ENCODE data around the gene SH3RF3.
A peak's percentile ranks its signal among the peaks of the same experiment; 100 is the strongest.

SH3RF3 gene

DNA sequence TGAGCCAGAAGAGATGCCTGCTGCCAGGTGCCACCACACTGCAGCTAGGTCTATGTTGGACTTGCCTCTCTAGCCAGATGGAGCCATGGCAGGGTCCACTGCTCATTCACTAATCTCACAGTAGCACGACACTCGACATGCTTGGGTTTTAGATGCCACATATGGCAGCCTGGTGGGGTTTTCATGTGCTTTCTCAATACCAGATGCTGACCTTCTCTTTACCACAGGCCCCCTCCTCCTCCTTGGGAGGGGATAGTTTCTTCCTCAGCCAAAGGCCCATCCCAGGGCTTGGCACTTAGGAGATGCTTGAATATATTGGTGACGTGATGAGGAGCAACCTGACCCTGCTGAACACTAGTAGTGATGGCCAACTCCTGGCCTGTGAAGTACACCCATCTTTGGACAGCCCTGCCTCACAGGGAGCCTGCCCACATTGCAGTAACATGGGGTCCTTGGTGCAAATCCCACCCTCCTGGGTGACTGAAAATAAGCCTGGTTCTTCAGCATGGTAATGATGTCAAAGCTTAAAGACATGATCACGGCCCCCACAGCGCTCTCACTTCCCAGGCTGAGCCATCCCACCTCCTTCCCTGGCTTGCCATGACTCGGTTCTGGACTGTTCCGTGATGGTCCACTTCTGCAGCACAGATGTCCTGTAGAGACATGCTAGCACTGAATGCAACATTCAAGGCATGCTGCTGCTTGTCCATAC, 227.5 kb downstream of the SH3RF3 start:
- DNase-seq, result no peak

DNA sequence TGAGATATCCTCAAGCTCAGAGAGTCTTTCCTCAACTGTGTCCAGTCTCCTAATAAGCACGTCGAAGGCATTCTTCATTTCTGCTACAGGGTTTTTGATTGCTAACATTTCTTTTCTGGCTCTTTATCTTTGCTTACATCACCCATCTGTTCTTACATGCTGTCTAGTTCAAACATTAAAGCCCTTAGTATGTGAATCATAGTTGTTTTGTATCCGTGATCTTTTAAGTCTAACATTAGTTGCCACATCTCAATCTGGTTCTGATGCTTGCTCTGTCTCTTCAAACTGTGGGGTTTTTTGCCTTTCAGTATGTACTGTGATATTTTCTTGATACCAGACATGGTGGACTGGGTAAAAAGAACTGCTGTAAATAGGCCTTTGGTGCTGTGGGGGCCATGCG, 235.2 kb downstream of the SH3RF3 start:
- DNase-seq, result no peak

DNA sequence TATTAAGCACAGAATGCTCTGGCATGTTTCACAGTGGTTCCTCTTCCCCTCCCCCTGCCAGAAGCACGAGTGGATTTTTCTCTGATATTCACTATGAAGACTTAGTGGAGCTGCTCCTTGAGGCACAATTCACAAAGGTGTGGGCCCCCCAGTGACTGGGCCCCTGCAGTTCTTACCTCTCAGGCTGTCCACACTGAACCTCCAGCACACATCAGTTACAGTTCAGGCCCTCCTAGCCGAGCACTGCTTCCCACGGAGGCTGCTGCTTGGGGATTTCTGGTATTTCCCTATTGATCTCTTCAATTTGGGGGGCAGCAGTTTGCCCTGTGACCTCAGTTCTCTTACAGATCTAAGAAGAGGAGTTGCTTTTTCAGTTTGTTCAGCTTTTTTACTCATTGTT, 236.1 kb downstream of the SH3RF3 start:
- no peak for DNase-seq

DNA sequence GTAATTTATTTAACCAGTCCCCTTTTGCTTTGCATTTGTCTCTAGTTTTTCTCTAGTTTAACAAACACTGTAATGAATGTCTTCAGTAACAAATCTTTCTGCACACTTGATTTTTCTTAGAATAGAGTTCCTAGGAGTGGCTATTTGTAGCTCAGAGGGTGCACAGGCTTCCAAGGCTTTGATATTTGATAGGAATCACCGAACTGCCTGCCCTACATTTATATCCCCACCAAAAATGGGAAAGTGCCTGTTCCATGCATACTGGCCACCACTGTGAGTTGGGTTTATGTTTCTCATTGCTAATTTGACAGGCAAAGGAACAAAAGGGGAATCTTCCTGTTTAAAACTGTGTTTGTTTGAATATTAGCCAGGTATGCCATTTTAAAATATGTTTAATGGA, 238.7 kb downstream of the SH3RF3 start:
- no peak for DNase-seq

DNA sequence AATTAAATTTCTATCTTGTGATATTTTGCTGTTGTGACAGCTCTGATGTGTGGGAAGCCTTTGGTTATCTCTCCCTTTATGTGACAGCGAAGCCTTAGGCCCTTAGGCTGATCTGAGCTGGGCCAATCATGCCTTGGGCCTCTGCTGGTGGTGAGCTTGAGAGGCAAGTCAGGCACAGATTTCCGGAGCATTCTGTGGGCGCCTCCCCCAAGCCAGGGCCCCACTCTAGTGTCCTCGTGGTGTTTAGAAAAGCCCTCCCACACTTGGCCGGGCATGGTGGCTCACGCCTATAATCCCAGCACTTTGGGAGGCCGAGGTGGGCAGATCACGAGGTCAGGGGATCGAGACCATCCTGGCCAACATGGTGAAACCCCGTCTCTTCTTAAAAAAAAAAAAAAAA, 239.8 kb downstream of the SH3RF3 start:
- no peak for DNase-seq

DNA sequence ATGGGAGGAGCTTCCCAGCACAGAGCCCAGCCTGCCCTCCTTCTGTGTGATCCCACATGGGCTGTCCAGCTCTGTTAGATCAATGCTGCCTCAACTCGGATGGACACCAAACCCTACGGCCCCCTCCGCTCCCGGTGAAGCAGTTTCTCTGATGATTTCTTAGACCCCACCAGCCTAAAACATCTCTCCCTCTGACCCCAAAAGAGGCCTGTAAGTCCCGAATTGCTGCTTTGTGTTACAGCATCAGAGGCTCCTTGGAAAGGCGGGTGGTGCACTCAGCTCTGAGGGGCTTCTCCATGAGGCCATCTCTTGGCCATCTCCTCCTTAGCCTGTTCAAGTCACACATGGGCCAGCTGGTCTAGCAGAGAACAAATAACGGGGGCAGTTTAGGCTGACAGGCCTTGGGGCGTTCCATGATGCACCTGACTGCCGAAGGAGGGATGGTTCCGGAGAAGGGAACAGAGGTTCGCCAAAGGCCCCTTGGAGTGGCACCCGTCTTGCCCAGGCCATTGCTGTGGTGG, 240.7 kb downstream of the SH3RF3 start:
- DNase-seq, result no peak

DNA sequence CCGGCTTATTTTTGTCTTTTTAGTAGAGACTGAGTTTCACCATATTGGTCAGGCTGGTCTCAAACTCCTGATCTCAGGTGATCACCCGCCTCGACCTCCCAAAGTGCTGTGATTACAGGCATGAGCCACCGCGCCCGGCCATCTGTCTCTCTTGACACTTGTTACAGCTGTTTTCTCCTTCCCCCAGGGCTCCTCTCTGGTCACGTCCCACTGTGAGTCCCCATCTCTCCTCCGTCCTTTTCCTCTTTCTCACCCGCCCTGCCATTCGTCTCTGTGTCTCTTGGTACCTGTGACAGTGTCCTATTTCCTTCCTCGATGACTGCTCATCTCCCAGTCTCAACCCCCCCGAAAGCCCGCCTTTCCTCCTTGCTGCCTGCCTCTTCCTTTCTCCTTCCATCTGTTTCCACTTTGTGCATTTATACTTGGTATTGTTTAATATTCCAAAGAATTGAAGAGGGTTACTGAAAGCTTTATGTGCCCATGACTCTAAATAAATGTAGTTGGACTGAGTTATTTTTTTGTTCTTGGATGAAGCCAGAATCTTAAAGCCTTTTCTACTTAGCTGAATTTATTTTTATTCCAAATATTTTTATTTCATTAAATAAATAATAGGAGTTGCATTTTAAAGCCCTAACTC, 241.5 kb downstream of the SH3RF3 start:
- DNase-seq, result no peak

DNA sequence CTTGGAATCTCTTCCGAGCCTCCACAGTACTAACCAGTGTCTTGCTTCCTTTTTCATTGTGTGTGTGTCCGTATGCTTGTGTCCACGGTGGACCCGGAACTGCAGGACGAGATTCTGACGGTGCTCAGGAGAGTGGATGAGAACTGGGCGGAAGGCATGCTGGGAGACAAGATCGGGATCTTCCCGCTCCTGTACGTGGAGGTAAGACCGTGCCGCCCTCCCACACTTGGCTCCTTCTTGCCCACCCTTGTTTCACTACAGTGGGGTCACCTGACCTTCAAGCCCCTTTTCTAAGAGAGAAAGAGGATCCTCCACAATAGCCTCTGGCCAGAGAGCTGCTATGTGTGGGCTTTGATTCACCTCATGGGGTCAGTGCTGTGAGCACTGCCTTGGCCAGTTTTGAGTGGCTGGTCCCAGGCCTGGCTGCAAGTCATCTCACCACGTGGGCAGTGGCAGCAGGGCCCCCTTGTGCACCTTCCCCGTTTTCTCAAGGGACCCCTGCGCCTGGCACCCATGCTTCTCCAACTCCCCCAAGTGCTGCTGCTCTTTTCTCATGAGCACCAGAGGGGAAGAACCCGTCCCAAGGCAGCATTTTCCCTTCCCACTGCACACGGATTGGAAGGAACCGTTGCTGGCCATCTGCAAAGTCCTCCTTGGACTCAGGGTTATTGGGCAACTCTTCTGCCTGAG, 242.6 kb downstream of the SH3RF3 start:
- DNase-seq, result no peak

DNA sequence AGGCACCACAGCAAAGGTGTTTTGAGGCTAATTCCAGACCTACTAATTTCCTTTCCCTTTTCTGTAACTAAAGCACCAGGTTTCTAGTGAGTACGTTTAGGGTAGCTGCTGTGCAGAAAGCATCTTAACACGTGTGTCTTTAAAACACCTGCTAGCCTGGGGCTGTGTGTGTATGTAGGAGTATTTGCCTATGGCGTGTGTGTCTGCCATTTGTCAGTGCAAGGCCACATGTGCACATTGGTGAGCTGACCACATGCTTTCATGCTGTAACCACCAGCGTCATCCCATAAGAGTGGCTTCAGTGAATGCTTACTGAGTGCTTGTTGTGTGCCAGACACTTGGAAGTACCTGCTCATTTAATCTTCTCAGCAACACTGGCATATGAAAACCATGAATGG, 243.2 kb downstream of the SH3RF3 start:
- DNase-seq, result no peak

DNA sequence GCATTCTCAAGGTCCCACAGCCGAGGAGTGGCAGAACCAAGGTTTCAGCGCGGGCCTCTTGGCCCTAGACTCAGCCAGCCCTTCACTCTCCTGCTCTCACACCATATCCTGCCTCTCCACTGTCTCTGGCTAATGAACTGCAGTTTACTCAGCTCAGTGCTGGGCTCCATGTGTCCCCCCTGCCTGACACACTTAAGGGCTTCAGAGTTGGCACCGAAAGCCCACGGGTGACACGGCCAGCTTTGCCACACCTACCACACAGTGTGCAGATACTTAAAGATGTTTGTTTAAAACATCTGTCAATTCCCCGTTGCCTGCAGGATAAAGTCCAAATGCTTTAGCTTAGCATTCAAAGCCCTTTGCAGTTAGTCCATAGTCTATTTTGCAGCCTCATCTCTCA, 243.6 kb downstream of the SH3RF3 start:
- DNase-seq, result no peak

DNA sequence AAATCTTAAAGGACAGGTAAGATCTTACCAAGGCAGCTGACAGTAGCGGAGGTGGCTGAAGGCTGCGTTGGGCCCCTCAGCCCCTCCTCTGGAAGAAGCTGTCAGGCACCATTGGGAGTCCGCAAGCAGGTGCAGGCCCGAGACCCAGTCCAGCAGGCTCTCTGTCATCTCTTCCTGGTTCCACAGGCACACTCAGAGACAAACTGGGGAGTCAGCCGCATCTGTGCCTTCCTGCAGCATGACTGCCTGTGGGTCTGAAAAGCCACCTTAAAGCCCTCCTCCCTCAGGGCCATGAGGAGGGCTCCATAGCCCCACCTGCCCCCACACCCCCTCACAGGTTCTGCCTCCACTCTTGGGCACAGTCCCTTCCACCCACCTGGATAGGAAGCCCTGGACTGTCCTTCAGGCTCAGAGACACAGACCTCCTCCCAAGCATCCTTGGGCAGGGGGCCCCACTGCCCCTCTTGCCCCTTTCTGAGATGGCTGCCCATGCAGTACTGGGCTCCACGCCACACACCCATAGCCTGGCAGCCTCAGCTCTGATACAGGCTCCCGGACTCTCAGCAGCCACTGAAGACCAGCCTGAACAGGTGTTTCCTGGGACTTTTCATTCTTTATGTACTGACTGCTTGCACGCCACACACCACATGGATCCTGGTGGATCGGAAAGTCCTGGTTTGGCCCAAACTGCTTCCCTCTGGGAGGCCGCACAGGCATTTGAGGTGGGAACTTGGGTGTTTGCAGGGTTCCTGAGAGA, 245.0 kb downstream of the SH3RF3 start:
- no peak for DNase-seq

DNA sequence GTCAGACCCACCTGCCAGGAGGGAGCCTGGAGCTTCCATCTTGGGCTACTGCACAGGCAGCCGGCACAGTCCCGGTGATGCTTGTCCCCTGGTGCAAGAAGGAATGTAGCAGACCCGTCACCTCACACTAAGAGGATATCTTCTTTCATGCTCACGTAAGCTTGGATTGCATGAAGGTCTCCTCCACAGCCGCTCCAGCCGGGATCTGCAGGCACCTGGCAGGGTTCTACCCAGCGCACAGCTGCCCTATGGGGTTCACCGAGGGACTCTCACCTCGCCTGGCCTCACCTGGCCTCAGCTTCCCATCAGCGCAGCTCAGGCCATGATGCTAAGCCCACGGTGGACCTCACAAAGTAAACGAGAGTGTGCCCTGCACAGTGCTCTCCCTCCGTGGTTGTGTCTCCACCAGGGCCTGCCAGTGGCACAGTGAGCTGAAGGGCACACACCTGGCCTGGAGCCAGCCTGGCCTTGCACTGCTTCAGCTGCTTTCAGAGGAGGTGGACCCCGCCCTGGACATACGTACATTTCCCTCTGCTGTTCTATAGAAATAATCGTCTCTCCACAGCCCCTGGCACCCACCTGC, 245.6 kb downstream of the SH3RF3 start:
- no peak for DNase-seq

DNA sequence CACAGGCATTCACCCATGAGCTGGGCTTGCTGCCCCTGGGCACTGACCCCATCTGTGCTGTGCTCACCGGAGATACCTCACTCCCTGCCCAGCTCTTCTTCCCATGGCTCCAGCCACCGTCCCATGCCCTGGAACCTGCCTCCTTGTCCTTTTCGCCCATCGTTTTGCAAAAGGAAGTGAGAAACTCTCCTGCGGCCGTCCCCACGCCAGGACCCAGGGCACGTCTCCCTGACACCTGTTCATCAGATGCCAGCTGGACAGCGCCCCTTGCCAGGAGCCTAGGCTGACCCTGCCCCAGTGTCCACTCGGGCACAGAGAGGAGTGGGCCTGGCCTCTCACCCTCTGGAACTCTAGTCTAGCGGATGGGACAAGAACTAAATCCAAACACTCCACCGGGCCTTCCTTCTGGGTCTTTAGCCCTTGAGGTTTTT, 246.1 kb downstream of the SH3RF3 start:
- no peak for DNase-seq

DNA sequence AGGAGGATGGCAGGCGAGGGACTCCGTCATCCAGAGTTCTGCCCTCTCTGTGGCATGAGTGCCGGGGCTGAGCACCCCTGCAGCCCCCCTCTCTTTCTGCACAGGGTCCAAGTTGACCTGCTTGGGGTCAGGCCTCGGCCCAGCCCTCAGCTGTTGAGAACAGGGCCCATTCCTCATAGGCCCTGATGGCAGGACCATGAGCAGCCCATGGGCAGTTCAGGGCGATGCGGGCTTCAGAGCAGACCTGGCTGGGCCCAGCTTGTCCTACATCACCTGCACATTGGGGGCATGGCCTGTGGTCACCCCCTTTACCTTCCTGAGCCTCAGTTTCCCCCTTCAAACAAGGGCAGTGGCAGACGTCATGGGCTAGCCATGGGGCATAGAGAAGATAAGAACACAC, 246.7 kb downstream of the SH3RF3 start:
- DNase-seq, result no peak

DNA sequence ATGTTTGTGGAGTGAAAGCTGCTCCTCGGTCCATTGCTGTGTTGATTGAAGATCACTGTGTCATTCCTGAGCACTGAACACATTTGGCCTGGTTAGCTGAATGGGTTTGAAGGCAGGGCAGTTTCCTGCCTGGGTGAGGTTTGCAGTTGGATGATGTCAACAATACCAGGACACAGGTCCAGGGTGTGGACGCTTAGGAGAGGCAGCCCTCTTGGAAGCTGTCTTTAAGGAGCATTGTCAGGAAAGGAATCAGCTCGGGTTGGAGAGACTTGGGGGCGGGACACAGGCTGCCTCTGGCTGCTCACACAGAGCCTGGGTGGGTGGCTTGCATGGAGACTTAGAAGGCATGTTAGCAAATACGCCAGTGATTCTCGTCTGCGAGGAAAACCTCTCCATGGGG, 247.1 kb downstream of the SH3RF3 start:
- DNase-seq, result no peak

DNA sequence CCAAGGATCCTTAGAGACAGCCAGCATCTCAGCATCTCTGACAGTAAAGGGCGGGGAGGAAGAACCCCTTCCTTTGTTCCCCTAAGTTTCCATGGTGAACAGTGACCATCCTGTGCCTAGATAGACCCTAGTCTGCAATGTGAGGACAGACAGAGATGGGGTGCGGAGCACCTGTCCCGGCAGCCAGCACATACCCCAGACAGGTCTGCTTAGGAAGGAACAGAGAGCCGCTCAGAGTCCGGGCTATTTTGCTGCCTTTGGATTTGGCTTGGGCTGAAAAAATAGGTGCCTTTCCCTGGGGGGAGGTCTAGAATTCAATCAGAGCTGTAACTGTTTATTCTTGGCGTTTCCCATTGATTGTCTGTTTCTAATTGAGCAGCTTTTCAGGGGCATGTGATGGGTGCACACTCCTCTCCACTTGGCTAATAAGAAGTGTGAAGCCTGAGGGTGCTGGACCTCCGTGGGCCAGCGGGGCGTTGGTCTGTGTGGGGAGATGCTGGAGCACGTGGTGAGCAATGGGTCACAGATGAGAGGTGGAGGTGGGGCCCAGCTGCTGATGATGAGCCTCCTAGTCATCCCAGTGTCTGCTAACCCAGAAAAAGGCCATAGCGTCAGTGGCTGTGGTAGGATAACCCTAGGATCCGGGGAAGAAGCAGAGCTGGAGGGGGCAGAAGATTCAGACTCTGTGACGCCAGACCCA, 247.9 kb downstream of the SH3RF3 start:
- no peak for DNase-seq

DNA sequence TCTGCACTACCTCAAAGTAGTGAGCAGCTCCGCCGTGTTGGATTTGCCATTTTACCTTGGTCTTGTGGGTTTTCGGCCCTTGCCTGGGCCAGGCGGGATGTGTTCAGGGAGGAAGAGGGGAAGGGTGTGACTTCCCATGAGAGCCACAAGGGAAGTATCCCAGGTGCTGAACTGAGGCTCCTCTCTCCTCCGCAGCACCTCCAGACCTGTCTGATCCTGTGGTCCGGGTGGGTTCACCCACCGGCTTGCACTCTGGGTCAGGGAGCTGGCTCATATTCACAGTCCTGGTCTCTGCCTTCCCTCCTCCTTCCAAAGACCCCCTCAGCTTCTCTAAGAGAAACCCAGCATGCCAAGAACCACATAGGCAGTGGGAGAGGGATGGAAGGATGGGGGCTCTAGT, 249.0 kb downstream of the SH3RF3 start:
- DNase-seq, result no peak

DNA sequence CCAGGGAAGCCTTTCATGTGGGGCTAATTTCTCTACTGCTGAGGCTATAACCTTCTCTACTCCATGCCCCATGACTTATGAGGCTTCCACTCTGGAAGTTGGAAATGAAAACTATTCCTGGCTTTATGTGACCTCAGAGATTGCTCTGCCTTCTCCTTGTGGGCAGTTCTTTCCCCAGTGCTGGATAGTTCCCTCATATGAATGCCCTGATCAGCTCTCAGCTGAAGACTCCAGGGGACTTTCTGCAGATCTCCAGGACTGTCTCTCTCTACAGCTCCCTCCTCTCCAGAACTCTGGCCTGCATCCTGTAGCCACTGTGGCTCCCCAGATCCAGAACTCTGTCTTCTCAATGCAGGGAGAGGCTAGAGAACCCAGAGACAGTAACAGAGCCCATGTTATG, 249.7 kb downstream of the SH3RF3 start:
- DNase-seq, result no peak

DNA sequence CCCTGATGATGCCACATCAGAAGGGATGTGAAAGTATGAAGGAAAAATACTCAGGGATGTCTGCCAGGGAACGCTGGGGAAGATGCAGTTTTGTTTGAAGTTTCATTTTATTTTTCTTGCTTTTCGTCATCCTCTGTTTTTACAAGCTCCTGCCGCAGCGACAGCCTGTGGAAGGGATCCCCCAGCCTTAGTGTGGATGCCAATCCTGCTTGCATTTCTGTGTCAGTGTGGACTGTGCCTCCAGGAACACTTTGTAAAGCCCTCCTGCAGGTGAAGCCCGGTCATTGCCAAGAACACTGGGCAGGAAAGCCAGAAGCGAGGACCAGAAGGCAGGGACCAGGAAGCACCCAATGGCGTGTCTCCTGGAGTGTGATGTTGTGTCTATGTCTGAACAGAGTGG, 250.5 kb downstream of the SH3RF3 start:
- peak in 1 of 2 experiments; percentile 67 for DNase-seq

DNA sequence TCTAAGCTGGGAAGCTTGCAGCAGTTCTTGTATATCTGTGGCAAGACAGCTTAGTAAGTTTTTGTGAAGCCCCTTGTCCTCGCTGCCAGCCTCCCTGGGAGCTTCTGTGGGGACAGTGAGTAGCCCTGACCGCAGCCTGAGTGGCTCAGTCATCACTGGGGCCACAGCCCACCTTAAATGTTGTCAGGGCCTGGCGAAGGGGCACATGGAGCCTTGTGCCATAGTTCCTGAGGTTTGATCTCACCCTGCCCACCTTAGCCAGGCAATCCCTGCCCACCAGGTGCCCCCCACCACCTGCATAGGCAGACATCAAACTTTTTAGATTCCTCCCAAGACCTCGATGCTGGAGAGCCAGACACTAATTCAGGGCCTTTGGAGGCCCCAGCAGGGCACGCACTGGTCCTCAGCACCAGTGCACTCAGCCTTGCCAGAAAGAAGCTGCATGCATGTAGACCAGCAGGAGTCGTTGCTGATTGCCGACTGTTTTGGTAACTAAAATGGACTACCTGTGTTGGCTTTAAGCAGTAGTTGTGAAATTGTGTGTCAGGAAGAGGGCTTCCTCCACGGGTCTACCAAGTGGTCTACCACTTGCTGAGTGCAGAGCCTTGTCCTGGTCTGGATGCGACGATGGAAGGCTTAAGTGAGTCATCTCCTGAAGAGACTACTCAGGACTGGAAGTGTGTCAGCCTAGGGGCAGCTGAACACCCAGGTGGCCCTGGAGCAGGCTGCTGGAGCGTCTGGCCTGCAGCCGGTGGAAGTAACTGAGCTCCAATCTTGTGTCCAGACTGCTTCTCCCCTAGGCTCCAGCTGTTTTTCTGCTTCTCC, 251.7 kb downstream of the SH3RF3 start:
- no peak for DNase-seq

DNA sequence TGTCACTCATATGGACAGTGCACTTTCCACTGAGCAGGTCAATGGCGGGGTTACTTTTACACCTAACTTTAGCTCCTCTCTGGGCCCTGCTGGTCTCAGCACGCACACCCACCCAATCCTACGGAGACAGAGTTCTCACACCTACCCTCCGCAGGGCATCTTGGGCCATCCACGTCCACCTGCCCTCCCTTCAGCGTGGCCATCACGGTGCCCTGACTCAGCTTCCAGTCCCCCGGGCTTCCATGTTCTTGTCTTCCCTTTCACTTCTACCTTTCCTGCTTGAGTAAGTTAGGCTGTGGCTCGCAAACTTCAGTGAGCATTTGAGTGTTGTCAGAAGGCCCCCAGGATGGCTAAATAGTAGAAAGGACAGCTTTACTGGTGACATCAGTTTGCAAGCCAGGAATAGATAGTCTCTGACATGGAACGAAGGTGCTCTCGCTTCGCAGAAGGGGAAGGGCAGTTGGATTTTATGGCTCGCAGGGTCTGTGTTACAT, 252.4 kb downstream of the SH3RF3 start:
- DNase-seq, result no peak
